Activated CD4-positive, alpha-beta T cell treated with anti-CD3 and anti-CD28 coated beads, Interleukin-2, Interleukin-4, amounts not matched to agents 100 ng/mL and 50 ng/mL, durations not matched to agents 16 hours and 8 hours (primary cell): ENCODE results near the gene WNK1.
"Not testable (repeated sequence)": the region's sequence is repeated elsewhere in the genome, so short reads cannot be mapped to it uniquely, and the experiment has no call there.

Source experiments
- DNase-seq: peaks from one replicate; pipeline ENCODE4 v3.0.0-alpha.2; 2020; ENCODE audit warnings: low spot score

Gene WNK1

GRCh38 chr12:911191-911826 lies 158.9 kb downstream of the WNK1 start:
- DNase-seq, result no peak

- DNase-seq, result no peak
These were observed 160.3 kb downstream of the WNK1 start for GRCh38 chr12:912466-913235.

GRCh38 chr12:913919-914698 lies 161.7 kb downstream of the WNK1 start:
- no peak for DNase-seq

- peak; percentile 4 for DNase-seq
These were observed 162.7 kb downstream of the WNK1 start for GRCh38 chr12:915090-915489.

- DNase-seq, result no peak
These were observed 163.9 kb downstream of the WNK1 start for GRCh38 chr12:916240-916639.

GRCh38 chr12:916712-917445 lies 164.5 kb downstream of the WNK1 start:
- DNase-seq, result no peak

GRCh38 chr12:920676-921075 lies 168.3 kb downstream of the WNK1 start:
- no peak for DNase-seq

- DNase-seq, result no peak
These were observed 169.9 kb downstream of the WNK1 start for GRCh38 chr12:922285-922684.

- DNase-seq, result no peak
These were observed 174.3 kb downstream of the WNK1 start for GRCh38 chr12:926641-927040.

GRCh38 chr12:931060-931459 lies 178.7 kb downstream of the WNK1 start:
- DNase-seq, result no peak

- DNase-seq, result no peak
These were observed 179.2 kb downstream of the WNK1 start for GRCh38 chr12:931591-931990.

- DNase-seq, result not testable (repeated sequence)
These were observed 183.5 kb downstream of the WNK1 start for GRCh38 chr12:935891-936290.

- no peak for DNase-seq
These were observed 184.3 kb downstream of the WNK1 start for GRCh38 chr12:936377-937345.

GRCh38 chr12:938810-939209 lies 186.4 kb downstream of the WNK1 start:
- DNase-seq, result no peak

GRCh38 chr12:943051-943450 lies 190.7 kb downstream of the WNK1 start:
- DNase-seq, result no peak

GRCh38 chr12:944211-944610 lies 191.8 kb downstream of the WNK1 start:
- DNase-seq, result no peak

- DNase-seq, result no peak
These were observed 193.8 kb downstream of the WNK1 start for GRCh38 chr12:946212-946611.

- peak; percentile 59 for DNase-seq
These were observed 194.3 kb downstream of the WNK1 start for GRCh38 chr12:946631-947030.

GRCh38 chr12:948238-948637 lies 195.9 kb downstream of the WNK1 start:
- DNase-seq, result no peak

GRCh38 chr12:949453-950191 lies 197.2 kb downstream of the WNK1 start, which contains the start of gene RAD52:
TSS of gene RAD52 (minus strand) at chr12:949694. CDS start at chr12:933058, 16,636 bp downstream.
- peak; percentile 97 for DNase-seq
